GM12878 (cell line): ENCODE measurements around the gene OVCA2. TPM values are rescaled to one million over a fixed set of nuclear protein-coding genes. Genes with fewer than 3 reads are reported as not detected.
A peak's percentile ranks its signal among the peaks of the same experiment; 100 is the strongest.

Experiments used
- ATAC-seq: fragments of 200-7000 bp; cut with Tn5 transposase; 3 replicates; pipeline ENCODE4 v1.9.1; 2020; ENCODE audit warnings: mild to moderate bottlenecking, moderate library complexity
- BruUV-seq: library from RNA; stranded (reverse); fragments of 400-500 nt; replicated peaks from 2 replicates; lab custom pipeline; 2021; lab: Mats Ljungman, UMichigan
- CTCF ChIA-PET: fragments of 300-600 bp; sonication (Branson Sonifier 250); formaldehyde crosslinking; extraction: SDS; loops from one replicate; lab custom pipeline; 2021; ENCODE audit warnings: inconsistent platforms; lab: Yijun Ruan, JAX
- POLR2A ChIA-PET: fragments of 350-600 bp; formaldehyde crosslinking; extraction: SDS; loops from one replicate; lab custom pipeline; 2021; ENCODE audit warnings: inconsistent platforms; lab: Charles Lee
- RAD21 ChIA-PET: fragments of 300-600 bp; sonication (Branson Sonifier 250); formaldehyde crosslinking; loops from one replicate; lab custom pipeline; 2023; ENCODE audit warnings: antibody characterized with exemption; ENCODE audit not compliant: unreplicated experiment; lab: Charles Lee
- SMC1A ChIA-PET: fragments of 300-600 bp; sonication (Branson Sonifier 250); formaldehyde crosslinking; loops from one replicate; lab custom pipeline; 2023; ENCODE audit not compliant: unreplicated experiment, uncharacterized antibody; lab: Charles Lee
- DNase-seq: peaks from one replicate; pipeline ENCODE4 v3.0.0-alpha.2; 2011; ENCODE audit warnings: low read depth, low spot score
- FAIRE-seq: peaks from 3 replicates; lab custom pipeline; 2011; peaks lifted over from hg19 to GRCh38; lab: Jason Lieb, UNC
- H2AFZ ChIP-seq: 2 replicates; pipeline ENCODE4 v1.6.0; 2011; ENCODE audit warnings: low read depth, low read length, control low read depth; ENCODE audit not compliant: control insufficient read depth
- H3K27ac ChIP-seq: 2 replicates; pipeline ENCODE4 v1.5.1; 2011; ENCODE audit warnings: control low read depth; ENCODE audit not compliant: control insufficient read depth, insufficient read depth
- H3K27me3 ChIP-seq, 2 experiments: replicated peaks in 1 of 2; 2 replicates each; pipeline versions ENCODE4 v1.6.0 to v1.6.1; 2011; ENCODE audit warnings: low read length in 1 of 2; ENCODE audit not compliant: control insufficient read depth in 2 of 2, insufficient read depth in 2 of 2
- H3K36me3 ChIP-seq, 2 experiments: 2 replicates each; pipeline ENCODE4 v1.5.1; 2011; ENCODE audit warnings: low read length in 1 of 2; ENCODE audit not compliant: control insufficient read depth in 2 of 2, insufficient read depth in 2 of 2
- H3K4me1 ChIP-seq: 2 replicates; pipeline ENCODE4 v1.6.1; 2011; ENCODE audit warnings: mild to moderate bottlenecking, low read length, moderate library complexity, mixed read lengths; ENCODE audit not compliant: control insufficient read depth, insufficient read depth
- H3K4me2 ChIP-seq: 2 replicates; pipeline ENCODE4 v1.6.0; 2011; ENCODE audit warnings: control low read depth; ENCODE audit not compliant: control insufficient read depth, insufficient read depth
- H3K4me3 ChIP-seq: fragments of 200-600 bp; sonication (generic); 2 replicates; pipeline ENCODE4 v1.5.1; 2016
- H3K79me2 ChIP-seq: 2 replicates; pipeline ENCODE4 v1.6.0; 2011; ENCODE audit warnings: low read length; ENCODE audit not compliant: control insufficient read depth, insufficient read depth
- H3K9ac ChIP-seq: 2 replicates; pipeline ENCODE4 v1.8.0; 2011; ENCODE audit warnings: low read length, control low read depth, mixed read lengths; ENCODE audit not compliant: control insufficient read depth, insufficient read depth
- H3K9me3 ChIP-seq: replicated peaks from 3 replicates; pipeline ENCODE4 v1.5.1; 2011; ENCODE audit warnings: mild to moderate bottlenecking, low read length; ENCODE audit not compliant: control insufficient read depth, insufficient read depth
- H4K20me1 ChIP-seq: 2 replicates; pipeline ENCODE4 v1.6.0; 2011; ENCODE audit not compliant: control insufficient read depth, insufficient read depth
- MTA2 ChIP-seq: fragments of 450-650 bp; IDR thresholded peaks from 2 replicates; pipeline ENCODE4 v1.6.1; 2016; ENCODE audit warnings: low read depth, mild to moderate bottlenecking, moderate library complexity
- PRDM15 ChIP-seq: fragments of 450-650 bp; formaldehyde crosslinking; IDR thresholded peaks from 2 replicates; pipeline ENCODE4 v1.4.0; 2020; ENCODE audit warnings: mild to moderate bottlenecking, moderate library complexity
- RBBP5 ChIP-seq: fragments of 200-600 bp; sonication (generic); conservative IDR thresholded peaks from 2 replicates; pipeline ENCODE4 v1.6.1; 2016
- SKIL ChIP-seq: fragments of 450-650 bp; IDR thresholded peaks from 2 replicates; pipeline ENCODE4 v1.6.1; 2017; ENCODE audit warnings: mild to moderate bottlenecking, low read depth, inconsistent platforms; ENCODE audit not compliant: poor library complexity, severe bottlenecking
- TAF1 ChIP-seq: IDR thresholded peaks from 2 replicates; pipeline ENCODE4 v1.6.1; 2011; ENCODE audit warnings: mild to moderate bottlenecking, low read depth, low read length, borderline replicate concordance
- TARDBP ChIP-seq: IDR thresholded peaks from 2 replicates; pipeline ENCODE4 v1.6.1; 2016; ENCODE audit warnings: borderline replicate concordance
- ZNF24 ChIP-seq: fragments of 450-650 bp; IDR thresholded peaks from 2 replicates; pipeline ENCODE4 v1.6.1; 2017; ENCODE audit warnings: antibody characterized with exemption, mild to moderate bottlenecking
- ZNF384 ChIP-seq: IDR thresholded peaks from 2 replicates; pipeline ENCODE4 v1.6.1; 2012; ENCODE audit warnings: low read depth, mild to moderate bottlenecking, low read length, improper control_type of control experiment, borderline replicate concordance
- WGBS: methylation state at CpG from one replicate; pipeline ENCODE4 v1.1.6; 2016; ENCODE audit warnings: low lambda C conversion rate; ENCODE audit not compliant: insufficient replicate concordance, insufficient coverage; ENCODE audit errors: missing lambda C conversion rate; 5-methylcytosine and 5-hydroxymethylcytosine counted together
- in situ Hi-C: fragments of 300-500 bp; cut with MboI; formaldehyde crosslinking; loops from 9 replicates; pipeline ENCODE4 v1.14.3; 2018; ENCODE audit warnings: mixed read lengths
- intact Hi-C: fragments of 100-400 bp; cut with micrococcal nuclease; formaldehyde crosslinking; loops from one replicate; pipeline ENCODE4 v1.14.2; 2022; ENCODE audit not compliant: unreplicated experiment
- polyA plus RNA-seq, 11 experiments: library from polyadenylated mRNA; depleted of rRNA in 4 of 11; unstranded in 6 of 11; stranded (reverse) in 5 of 11; fragments of >200 nt; fragmentation: Nextera tagmentation in 4 of 11; fragmentation: Illumina TruSeq in 1 of 11; extraction: Ambion mirVana in 4 of 11; extraction: Trizol in 1 of 11; gene quantifications; 1 replicate in 1 of 11; 2 replicates in 10 of 11; pipeline versions ENCODE4 v1.2.1 to v1.2.3, GENCODE V29; 2011 to 2016; ENCODE audit warnings: inconsistent platforms in 2 of 11, missing spikeins in 2 of 11, low read depth in 1 of 11
- total RNA-seq, 4 experiments: library from RNA; depleted of rRNA in 3 of 4; stranded (reverse); fragments of >200 nt in 3 of 4; fragmentation: Illumina TruSeq in 1 of 4; extraction: Trizol in 1 of 4; gene quantifications; 2 replicates each; pipeline versions ENCODE4 v1.2.1 to v1.2.3, GENCODE V29; 2013 to 2021

Gene OVCA2
- total and polyA plus RNA-seq, 10 of the 15 experiments (the other 5 are each of a cell fraction or from before 2014, with no cell fraction given), result 6.1 to 75.3 (median 40.7) TPM

- Histone ChIP-seq H3K9ac (no peak overlapping the region), H3K27me3 (peaks cover 2% of the 10 kb centered on the region in 2 experiments; a peak in 3 of 4 replicates), H3K79me2 (no peaks in the 10 kb centered on the region; the same call in 1 of the 2 replicates), H3K27ac (no peak overlapping the region), H3K9me3 (no peaks in the 10 kb centered on the region), H3K4me3 (peak overlapping the region; percentile 86; the same call in 1 of the 2 replicates), H4K20me1 (no peaks in the 10 kb centered on the region), H3K36me3 (no peaks in the 10 kb centered on the region; a peak in 2 of 4 replicates), H3K4me2 (peak overlapping the region; percentile 98), H2AFZ (no peak overlapping the region), H3K4me1 (peaks cover 10% of the 10 kb centered on the region)
- FAIRE-seq, result no peak
- POLR2A ChIA-PET, result interaction anchor here (0.5 to 1.0 kb wide), 2 partner anchors 10 to 327 kb away, joined by 3 read pairs; no protein-coding TSS in a partner anchor
- TF ChIP-seq TARDBP (no peak), ZNF384 (no peak), SKIL (no peak), MTA2 (no peak), RBBP5 (no peak), TAF1 (no peak), PRDM15 (CRISPR knock-in tag) (no peak), ZNF24 (no peak)
- no peak for DNase-seq
- SMC1A ChIA-PET, result interaction anchor here (1.1 to 1.6 kb wide), 4 partner anchors 18 to 327 kb away, joined by 3 to 8 read pairs (median 3); no protein-coding TSS in a partner anchor
- RAD21 ChIA-PET, result interaction anchor here (1.2 to 1.3 kb wide), 2 partner anchors 10 to 332 kb away, joined by 3 to 4 read pairs; no protein-coding TSS in a partner anchor
- no TSS peak for BruUV-seq
- ATAC-seq, result no peak
- intact Hi-C loops, result no loop called here
- WGBS, result 35% methylated on average over 9 of the region's 9 CpGs
- in situ Hi-C loops, result no loop called here
- CTCF ChIA-PET, result interaction anchor here (1.0 to 2.1 kb wide), 4 partner anchors 44 to 234 kb away, joined by 3 to 12 read pairs (median 4); no protein-coding TSS in a partner anchor
These were observed 7.0 kb downstream of the OVCA2 start for GRCh38 chr17:2048805-2049204.
